AG04449 (cell line): ENCODE data around the gene MAPK9.
"Not testable (repeated sequence)": the region's sequence is repeated elsewhere in the genome, so short reads cannot be mapped to it uniquely, and the experiment has no call there.

Source experiments
- CTCF ChIA-PET: fragments of 350-600 bp; formaldehyde crosslinking; extraction: SDS; loops from one replicate; lab custom pipeline; 2021; ENCODE audit warnings: antibody characterized with exemption; lab: Yijun Ruan, JAX
- POLR2A ChIA-PET: fragments of 400-600, 350-600 bp; formaldehyde crosslinking; extraction: SDS; loops from one replicate; lab custom pipeline; 2020; ENCODE audit warnings: antibody characterized with exemption, inconsistent platforms; lab: Yijun Ruan, JAX
- DNase-seq: peaks from one replicate; pipeline ENCODE4 v3.0.0-alpha.2; 2010; ENCODE audit warnings: low read depth, low spot score
- H3K4me3 ChIP-seq: 2 replicates; pipeline ENCODE4 v1.5.1; 2011; ENCODE audit warnings: low read depth, mild to moderate bottlenecking, control low read depth, low read length
- CTCF ChIP-seq: IDR thresholded peaks from one replicate; pipeline ENCODE4 v1.5.1; 2011; ENCODE audit warnings: mild to moderate bottlenecking, moderate library complexity, low read length, control low read depth, inconsistent platforms; ENCODE audit not compliant: insufficient read depth; ENCODE audit errors: missing control alignments

MAPK9 gene

DNA sequence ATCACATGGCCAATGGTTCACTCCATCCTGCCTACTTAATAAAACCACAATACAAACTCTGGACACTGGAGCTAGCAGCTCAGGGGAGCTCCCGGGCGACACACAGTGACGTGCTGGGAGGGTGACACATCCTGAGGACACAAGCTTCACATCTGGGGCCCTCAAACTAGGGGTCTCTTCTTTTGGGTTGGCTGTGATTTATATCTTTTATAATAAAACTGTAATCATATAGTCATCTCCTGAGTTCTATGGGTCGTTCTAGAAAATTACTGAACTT lies 12.1 kb upstream of the MAPK9 start:
- no peak for TF ChIP-seq CTCF
- CTCF ChIA-PET, result interaction anchor here (1.2 to 6.5 kb wide), 5 partner anchors 10 to 214 kb away, joined by 3 to 70 read pairs (median 52); partner anchors contain the start of gene MAPK9
- POLR2A ChIA-PET, result no interaction called here
- H3K4me3 ChIP-seq, result no peak overlapping the region
- no peak for DNase-seq

DNA sequence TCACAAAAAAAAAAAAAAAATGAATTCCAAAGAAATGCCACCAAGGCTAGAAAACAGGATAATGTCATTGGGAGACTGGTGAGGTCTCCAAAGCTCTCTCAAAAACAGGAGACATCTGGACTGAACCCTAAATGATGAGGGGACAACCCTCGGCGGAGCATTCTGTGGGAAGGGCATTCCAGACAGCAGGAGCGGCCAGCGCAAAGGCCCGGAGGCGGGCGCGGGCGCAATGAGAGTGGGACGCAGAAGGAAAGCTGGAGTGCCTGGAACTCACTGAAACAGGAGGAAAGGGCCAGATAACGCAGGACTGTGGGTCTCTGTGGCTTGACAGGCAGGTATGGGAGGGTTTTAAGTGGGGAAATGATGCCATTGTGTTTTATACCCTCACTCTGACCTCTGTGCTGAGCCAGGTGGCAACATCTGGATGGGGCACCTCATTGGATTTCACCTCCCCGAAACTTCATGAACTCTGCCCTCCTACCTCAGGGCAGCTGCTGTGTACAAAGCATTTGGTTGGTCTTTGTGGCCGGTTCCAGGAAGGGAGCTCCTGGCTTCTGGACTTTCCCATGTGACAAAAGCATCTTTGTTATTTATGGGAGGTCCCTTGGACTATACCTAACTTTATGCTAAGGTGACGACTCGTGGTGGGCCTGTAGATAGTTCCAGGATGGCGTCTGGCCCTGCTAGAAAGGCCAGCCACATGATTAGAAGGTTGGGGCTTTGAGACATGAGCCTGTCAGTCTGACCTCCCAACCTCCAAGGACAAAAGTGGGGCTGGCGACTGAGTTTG lies 11.5 kb upstream of the MAPK9 start:
- ChIA-PET POLR2A (no interaction called here), CTCF (interaction anchor here (1.2 to 6.5 kb wide), 5 partner anchors 9 to 214 kb away, joined by 3 to 70 read pairs (median 52); partner anchors contain the start of gene MAPK9)
- no peak for DNase-seq
- no peak overlapping the region for H3K4me3 ChIP-seq
- no peak for TF ChIP-seq CTCF

GRCh38 chr5:180302256-180302655 lies 10.4 kb upstream of the MAPK9 start:
- DNase-seq, result no peak
- no peak for TF ChIP-seq CTCF
- POLR2A ChIA-PET, result no interaction called here
- CTCF ChIA-PET, result interaction anchor here (0.9 to 6.1 kb wide), 2 partner anchors 8 to 14 kb away, joined by 5 to 70 read pairs; no protein-coding TSS in a partner anchor
- no peak overlapping the region for H3K4me3 ChIP-seq

- H3K4me3 ChIP-seq, result no peak overlapping the region
- CTCF ChIA-PET, result interaction anchor here (1.0 to 2.1 kb wide), 4 partner anchors 14 to 170 kb away, joined by 3 to 13 read pairs (median 6); no protein-coding TSS in a partner anchor
- no peak for TF ChIP-seq CTCF
- no peak for DNase-seq
- POLR2A ChIA-PET, result no interaction called here
Measured at GRCh38 chr5:180301253-180301652, 9.4 kb upstream of the MAPK9 start.

DNA sequence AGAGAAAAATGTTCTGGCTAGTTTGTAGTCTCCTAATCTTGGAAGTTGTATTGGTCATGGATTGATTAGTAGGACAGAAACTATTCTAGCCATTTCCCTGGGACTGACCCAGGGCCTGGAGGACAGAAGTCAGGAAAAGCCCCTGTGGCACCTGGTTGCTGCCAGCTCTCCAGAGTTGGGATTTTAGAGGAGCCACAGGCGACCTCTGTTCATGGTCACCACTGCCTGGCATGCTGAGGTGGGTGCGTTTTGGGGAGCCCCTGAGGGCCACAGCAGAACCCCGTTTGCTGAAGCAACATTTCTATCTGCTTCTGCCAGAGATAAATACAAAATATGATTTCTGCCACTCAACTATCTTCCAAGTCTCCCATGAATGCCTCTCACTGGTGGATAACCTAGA lies 7.6 kb upstream of the MAPK9 start:
- no peak for TF ChIP-seq CTCF
- no peak overlapping the region for H3K4me3 ChIP-seq
- no peak for DNase-seq
- CTCF ChIA-PET, result interaction anchor here (2.1 kb wide), 1 partner anchor 16 kb away, joined by 13 read pairs; no protein-coding TSS in a partner anchor
- POLR2A ChIA-PET, result no interaction called here

DNA sequence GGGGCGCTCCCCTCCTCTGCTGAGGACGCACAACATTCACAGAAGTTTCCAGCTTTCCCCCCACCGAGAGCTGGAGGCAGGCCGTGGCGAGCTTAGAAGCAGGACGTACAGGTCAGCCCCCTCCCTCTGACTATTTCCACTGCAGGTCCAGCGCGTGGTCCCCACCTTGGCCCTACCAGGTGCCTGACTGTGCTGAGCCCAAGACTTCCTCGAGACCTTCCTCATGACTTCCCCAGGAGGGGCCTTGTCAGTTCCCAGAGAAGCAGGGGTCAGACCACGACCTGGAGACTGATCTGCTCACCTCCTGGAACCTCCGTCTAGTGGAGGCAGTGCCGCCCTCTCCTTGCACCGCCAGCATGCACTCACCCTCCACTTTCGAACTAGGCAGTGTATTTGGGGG lies 7.1 kb upstream of the MAPK9 start:
- POLR2A ChIA-PET, DNase-seq, H3K4me3 ChIP-seq, CTCF ChIA-PET: not testable (repeated sequence)
